NCI-H2196 treated with DMSO at 0.1 percent for 48 hours (cell line): Measurements from ENCODE around the gene AGFG1.

Experiments used
- DNase-seq: peaks from one replicate; lab custom pipeline; 2025; ENCODE audit not compliant: unreplicated experiment; lab: John Stamatoyannopoulos, UW

The AGFG1 gene

GRCh38 chr2:227471924-227472264 lies at the start of gene AGFG1:
TSS of gene AGFG1 (plus strand) at chr2:227472156. CDS start at chr2:227472422, 266 bp downstream.
- peak; percentile 65 for DNase-seq

- DNase-seq: no peak
These were observed 48.1 kb upstream of the AGFG1 start for GRCh38 chr2:227423656-227424499.

GRCh38 chr2:227428731-227429285 lies 43.1 kb upstream of the AGFG1 start:
- DNase-seq: no peak

- DNase-seq: no peak
These were observed 41.3 kb upstream of the AGFG1 start for GRCh38 chr2:227430639-227431038.

- DNase-seq: no peak
These were observed 38.8 kb upstream of the AGFG1 start for GRCh38 chr2:227433171-227433570.

GRCh38 chr2:227436436-227437174 lies 35.4 kb upstream of the AGFG1 start:
- no peak for DNase-seq

GRCh38 chr2:227439214-227439613 lies 32.7 kb upstream of the AGFG1 start:
- DNase-seq: no peak

- DNase-seq: no peak
These were observed 29.3 kb upstream of the AGFG1 start for GRCh38 chr2:227442639-227443038.

- DNase-seq: no peak
These were observed 27.9 kb upstream of the AGFG1 start for GRCh38 chr2:227443889-227444568.

GRCh38 chr2:227447606-227448005 lies 24.4 kb upstream of the AGFG1 start:
- DNase-seq: no peak

GRCh38 chr2:227450311-227450841 lies 21.6 kb upstream of the AGFG1 start:
- no peak for DNase-seq

GRCh38 chr2:227450926-227451654 lies 20.9 kb upstream of the AGFG1 start:
- DNase-seq: no peak

- DNase-seq: no peak
These were observed 20.3 kb upstream of the AGFG1 start for GRCh38 chr2:227451655-227451992.

GRCh38 chr2:227453810-227454209 lies 18.1 kb upstream of the AGFG1 start:
- DNase-seq: no peak

GRCh38 chr2:227454323-227454860 lies 17.6 kb upstream of the AGFG1 start:
- no peak for DNase-seq

- no peak for DNase-seq
These were observed 16.8 kb upstream of the AGFG1 start for GRCh38 chr2:227455200-227455599.

- DNase-seq: no peak
These were observed 15.9 kb upstream of the AGFG1 start for GRCh38 chr2:227456102-227456501.

GRCh38 chr2:227456772-227457171 lies 15.2 kb upstream of the AGFG1 start:
- no peak for DNase-seq

- no peak for DNase-seq
These were observed 11.9 kb upstream of the AGFG1 start for GRCh38 chr2:227460070-227460485.

- no peak for DNase-seq
These were observed 11.1 kb upstream of the AGFG1 start for GRCh38 chr2:227460833-227461232.
